Adrenal gland (tissue), 5 donors: ENCODE data around the gene RSL1D1.

ENCODE experiments used
- POLR2A ChIP-seq, 2 donors: fragments of 450-650 bp; IDR thresholded peaks; one replicate each; pipeline ENCODE4 v1.6.1; 2017; ENCODE audit warnings: antibody characterized with exemption in 2 of 2, mild to moderate bottlenecking in 2 of 2, moderate library complexity in 1 of 2
- TF ChIP-seq, protein P1 (sequence below), 6 experiments: fragments of 450-650 bp in 4 of 6; fragments of 200-600 bp in 2 of 6; sonication (generic) in 1 of 6; IDR thresholded peaks; 1 replicate in 5 of 6; 2 replicates in 1 of 6; pipeline versions ENCODE4 v1.5.1 to v1.8.0; 2016 to 2021; ENCODE audit warnings: antibody characterized with exemption in 6 of 6, mild to moderate bottlenecking in 2 of 6, moderate library complexity in 1 of 6
- donor health status: DM: no; HTN: no; CAD: no.

- TF ChIP-seq, protein P1, sequence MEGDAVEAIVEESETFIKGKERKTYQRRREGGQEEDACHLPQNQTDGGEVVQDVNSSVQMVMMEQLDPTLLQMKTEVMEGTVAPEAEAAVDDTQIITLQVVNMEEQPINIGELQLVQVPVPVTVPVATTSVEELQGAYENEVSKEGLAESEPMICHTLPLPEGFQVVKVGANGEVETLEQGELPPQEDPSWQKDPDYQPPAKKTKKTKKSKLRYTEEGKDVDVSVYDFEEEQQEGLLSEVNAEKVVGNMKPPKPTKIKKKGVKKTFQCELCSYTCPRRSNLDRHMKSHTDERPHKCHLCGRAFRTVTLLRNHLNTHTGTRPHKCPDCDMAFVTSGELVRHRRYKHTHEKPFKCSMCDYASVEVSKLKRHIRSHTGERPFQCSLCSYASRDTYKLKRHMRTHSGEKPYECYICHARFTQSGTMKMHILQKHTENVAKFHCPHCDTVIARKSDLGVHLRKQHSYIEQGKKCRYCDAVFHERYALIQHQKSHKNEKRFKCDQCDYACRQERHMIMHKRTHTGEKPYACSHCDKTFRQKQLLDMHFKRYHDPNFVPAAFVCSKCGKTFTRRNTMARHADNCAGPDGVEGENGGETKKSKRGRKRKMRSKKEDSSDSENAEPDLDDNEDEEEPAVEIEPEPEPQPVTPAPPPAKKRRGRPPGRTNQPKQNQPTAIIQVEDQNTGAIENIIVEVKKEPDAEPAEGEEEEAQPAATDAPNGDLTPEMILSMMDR (IDR thresholded peaks at IDR 0.05), result no peak
- TF ChIP-seq POLR2A (IDR thresholded peaks at IDR 0.05), result no peak
Observed at GRCh38 chr16:11876306-11876705, 25.0 kb upstream of the RSL1D1 start.
